T47D (cell line): Measurements from ENCODE around the gene SEC11A.

ENCODE experiments used
- DNase-seq, 2 experiments: peaks; one replicate each; pipeline versions ENCODE4 v3.0.0 to v3.0.0-alpha.2; 2011 to 2012; ENCODE audit warnings: low read depth in 1 of 2, low spot score in 1 of 2
- JUND ChIP-seq: IDR thresholded peaks from 2 replicates; pipeline ENCODE4 v1.6.1; 2012; ENCODE audit warnings: low read depth
- in situ Hi-C: cut with HindIII; loops from 2 replicates; pipeline ENCODE4 v1.10.0; 2016; ENCODE audit warnings: low sequenced_read_pairs, low pct_unique_long_range_greater_than_20kb

The SEC11A gene

GRCh38 chr15:84727429-84727828 is 11.5 kb upstream of the SEC11A start:
- in situ Hi-C loops: no loop called here
- DNase-seq: no peak

GRCh38 chr15:84725001-84725491 is 9.1 kb upstream of the SEC11A start:
- no peak for DNase-seq
- in situ Hi-C loops: no loop called here
- no peak for TF ChIP-seq JUND

More at GRCh38 chr15:84727429-84727828, 11.5 kb upstream of the SEC11A start:
- no peak for TF ChIP-seq JUND

- DNase-seq: no peak
- TF ChIP-seq JUND: no peak
- in situ Hi-C loops: no loop called here
Measured at GRCh38 chr15:84722628-84723027, 6.7 kb upstream of the SEC11A start.

- in situ Hi-C loops: no loop called here
- TF ChIP-seq JUND: no peak
- DNase-seq: no peak
Measured at GRCh38 chr15:84721371-84721770, 5.4 kb upstream of the SEC11A start.

- in situ Hi-C loops: no loop called here
- TF ChIP-seq JUND: no peak
- peak in 1 of 2 experiments; percentile 42 for DNase-seq
Measured at GRCh38 chr15:84715441-84716035, 401 bp downstream of the SEC11A start.

GRCh38 chr15:84714821-84715220 is 1.1 kb downstream of the SEC11A start:
- no peak for TF ChIP-seq JUND
- no peak for DNase-seq
- in situ Hi-C loops: no loop called here

- TF ChIP-seq JUND: no peak
- in situ Hi-C loops: no loop called here
- no peak for DNase-seq
Measured at GRCh38 chr15:84714372-84714771, 1.6 kb downstream of the SEC11A start.

- in situ Hi-C loops: no loop called here
- no peak for TF ChIP-seq JUND
- DNase-seq: no peak
Measured at GRCh38 chr15:84703808-84704207, 12.1 kb downstream of the SEC11A start.

- no peak for TF ChIP-seq JUND
- in situ Hi-C loops: no loop called here
- no peak for DNase-seq
Measured at GRCh38 chr15:84702961-84703482, 12.9 kb downstream of the SEC11A start.

GRCh38 chr15:84699538-84700191 is 16.3 kb downstream of the SEC11A start:
- TF ChIP-seq JUND: no peak
- in situ Hi-C loops: no loop called here
- DNase-seq: no peak

- in situ Hi-C loops: no loop called here
- DNase-seq: no peak
- no peak for TF ChIP-seq JUND
Measured at GRCh38 chr15:84697236-84697990, 18.5 kb downstream of the SEC11A start.

GRCh38 chr15:84696757-84697156 is 19.2 kb downstream of the SEC11A start:
- in situ Hi-C loops: no loop called here
- DNase-seq: no peak
- TF ChIP-seq JUND: no peak

GRCh38 chr15:84690342-84690741 is 25.6 kb downstream of the SEC11A start:
- no peak for TF ChIP-seq JUND
- no peak for DNase-seq
- in situ Hi-C loops: no loop called here
